Measurements from ENCODE around the gene SLC10A3.
A peak's percentile ranks its signal among the peaks of the same experiment; 100 is the strongest.

The SLC10A3 gene, protein sequence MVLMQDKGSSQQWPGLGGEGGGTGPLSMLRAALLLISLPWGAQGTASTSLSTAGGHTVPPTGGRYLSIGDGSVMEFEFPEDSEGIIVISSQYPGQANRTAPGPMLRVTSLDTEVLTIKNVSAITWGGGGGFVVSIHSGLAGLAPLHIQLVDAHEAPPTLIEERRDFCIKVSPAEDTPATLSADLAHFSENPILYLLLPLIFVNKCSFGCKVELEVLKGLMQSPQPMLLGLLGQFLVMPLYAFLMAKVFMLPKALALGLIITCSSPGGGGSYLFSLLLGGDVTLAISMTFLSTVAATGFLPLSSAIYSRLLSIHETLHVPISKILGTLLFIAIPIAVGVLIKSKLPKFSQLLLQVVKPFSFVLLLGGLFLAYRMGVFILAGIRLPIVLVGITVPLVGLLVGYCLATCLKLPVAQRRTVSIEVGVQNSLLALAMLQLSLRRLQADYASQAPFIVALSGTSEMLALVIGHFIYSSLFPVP

DNA sequence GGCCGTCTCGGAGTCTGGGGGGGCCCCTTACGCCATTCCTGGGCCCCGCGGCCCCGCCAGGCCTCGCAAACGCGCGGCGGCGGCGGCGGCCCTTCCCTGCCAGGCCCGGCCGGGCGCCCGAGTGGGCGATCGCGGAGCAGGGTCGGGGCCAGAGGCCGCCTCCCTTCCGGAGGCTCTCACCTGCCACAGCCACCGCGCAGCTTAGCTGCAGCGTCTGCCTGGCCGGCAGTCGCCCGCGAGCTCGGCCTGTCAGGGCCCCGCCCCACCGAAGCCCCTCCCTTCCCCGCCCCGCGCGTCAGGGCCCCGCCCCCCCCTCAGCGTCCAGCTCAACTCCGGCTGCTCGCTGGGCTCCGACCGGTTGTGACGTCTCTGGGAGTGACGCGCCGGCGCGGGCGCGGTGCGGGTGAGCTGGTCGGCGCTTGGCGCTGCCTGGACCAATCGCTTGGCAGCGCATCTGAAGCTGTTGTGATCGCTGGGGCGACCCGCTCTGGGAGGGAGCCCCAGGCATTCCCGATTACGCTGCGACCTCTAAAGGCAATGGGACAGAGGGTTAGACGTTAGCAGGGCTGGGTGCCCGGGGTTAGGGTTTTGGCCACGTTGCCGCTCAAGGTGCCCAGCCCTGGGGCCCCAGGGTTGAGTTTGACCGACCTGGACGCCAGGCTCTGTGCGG is at the start of gene SLC10A3:
TSS of gene SLC10A3 (minus strand) at position 216 of the 670 bp plus-strand sequence. CDS start 1,689 bp downstream, outside the sequence.
- DNase-seq: peak; percentile 84

DNA sequence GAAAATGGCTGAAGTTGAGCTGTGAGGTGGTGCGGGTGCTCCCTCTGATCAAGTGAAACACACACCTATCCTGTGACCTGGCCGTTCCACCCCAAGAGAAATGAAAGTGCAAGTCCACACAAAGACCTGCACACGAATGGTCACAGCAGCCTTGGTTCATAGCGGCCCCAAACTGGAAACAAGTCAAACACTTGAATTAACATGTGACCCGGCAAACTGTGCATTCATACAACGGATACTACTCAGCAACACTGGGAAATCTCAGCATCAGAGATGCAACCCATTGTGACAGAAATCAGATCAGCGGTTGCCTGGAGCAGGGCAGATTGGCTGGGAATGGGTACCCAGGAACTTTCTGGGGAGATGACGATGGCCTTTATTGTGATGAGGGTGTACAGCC is 48.6 kb upstream of the SLC10A3 start:
- DNase-seq: no peak

DNA sequence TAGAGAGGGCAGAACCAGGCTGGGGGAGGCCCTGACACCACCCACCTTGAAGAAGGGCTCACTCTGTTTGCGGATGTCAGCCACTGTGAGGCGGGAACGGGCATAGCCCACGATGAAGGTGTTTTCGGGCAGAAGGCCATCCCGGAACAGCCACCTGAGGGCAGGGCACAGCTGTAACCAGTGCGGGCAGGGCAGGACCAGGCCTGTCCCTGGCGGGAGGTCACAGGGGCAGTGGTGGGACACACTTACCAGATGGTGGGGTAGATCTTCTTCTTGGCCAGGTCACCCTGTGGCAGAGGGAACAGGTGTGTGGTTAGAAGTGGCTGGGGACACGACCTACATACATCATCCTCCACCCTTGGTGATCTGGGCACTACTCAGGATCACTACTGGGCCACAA is 45.5 kb upstream of the SLC10A3 start:
- no peak for DNase-seq

DNA sequence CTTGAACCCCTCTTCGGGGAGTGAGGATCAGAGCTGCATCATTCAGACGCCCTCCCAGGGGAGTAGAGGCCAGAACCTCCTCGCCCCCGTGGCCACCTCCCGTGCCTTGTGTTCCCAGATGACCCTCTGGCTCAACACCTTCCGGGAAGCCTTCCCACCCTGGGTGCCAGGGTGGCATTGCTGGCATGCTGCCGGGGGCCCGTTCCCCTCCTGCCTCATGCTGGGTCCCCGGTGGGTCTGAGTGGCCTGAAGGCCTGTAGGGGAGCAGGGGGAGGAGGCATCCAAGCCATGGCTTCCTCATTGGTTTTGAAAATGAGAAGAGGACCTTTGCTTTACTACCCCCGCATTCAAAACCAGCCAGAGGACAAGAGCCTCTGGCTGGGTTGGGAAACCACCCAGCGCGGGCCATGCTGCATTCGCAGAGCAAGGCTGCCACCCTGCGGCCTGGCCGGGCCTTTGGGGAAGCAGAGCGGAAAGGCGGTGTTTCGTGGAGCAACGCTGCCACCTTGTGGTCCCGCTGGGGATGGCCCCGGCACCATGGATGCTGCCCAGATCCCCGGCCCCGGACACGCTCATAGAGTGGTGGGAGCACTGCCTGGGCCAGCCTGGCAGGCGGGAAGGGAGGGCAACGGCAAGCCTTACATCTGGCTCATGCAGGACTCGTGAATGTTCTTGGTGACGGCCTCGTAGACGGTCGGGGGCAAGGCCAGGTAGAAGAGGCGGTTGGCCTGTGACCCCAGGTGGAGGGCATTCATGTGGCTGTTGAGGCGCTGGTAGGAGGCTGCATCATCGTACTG is 44.3 kb upstream of the SLC10A3 start:
- DNase-seq: peak; percentile 85

DNA sequence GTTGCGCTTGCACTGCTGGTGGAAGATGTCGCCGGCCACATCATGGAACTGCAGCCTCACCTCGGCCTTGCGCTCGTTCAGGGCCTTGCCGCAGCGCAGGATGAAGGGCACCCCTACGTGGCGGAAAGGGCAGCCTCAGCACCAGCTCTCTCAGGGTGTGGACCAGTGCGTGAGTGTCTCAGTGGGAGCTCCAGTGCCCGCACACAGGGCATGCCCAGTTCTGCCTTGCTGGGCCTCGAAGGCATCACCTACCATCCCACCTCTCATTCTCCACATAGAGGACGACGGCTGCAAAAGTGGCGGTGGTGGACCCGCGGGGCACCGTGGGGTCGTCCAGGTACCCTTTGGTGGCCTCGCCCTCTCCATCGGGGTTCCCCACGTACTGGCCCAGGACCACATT is 42.3 kb upstream of the SLC10A3 start:
- no peak for DNase-seq

DNA sequence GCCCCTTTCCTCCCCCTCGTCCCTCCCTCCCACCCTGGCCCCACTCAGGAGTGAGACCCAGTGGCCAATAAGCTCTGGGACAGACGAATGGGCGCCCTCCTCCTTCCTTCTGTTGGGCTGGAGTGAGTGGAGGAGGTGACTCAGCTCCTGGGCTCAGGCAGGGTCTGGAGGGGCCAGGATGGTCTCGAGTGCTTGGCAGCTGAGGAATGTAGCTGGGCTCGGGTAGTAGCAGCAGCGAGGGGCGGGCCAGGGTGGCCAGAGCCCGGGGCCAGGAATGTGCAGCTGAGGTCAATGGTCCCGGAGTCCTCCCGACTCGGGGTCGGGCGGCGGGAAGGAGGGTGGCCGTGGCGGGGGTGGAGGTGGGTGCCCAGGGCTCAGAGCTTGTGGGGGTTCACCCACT is 41.2 kb upstream of the SLC10A3 start:
- no peak for DNase-seq

DNA sequence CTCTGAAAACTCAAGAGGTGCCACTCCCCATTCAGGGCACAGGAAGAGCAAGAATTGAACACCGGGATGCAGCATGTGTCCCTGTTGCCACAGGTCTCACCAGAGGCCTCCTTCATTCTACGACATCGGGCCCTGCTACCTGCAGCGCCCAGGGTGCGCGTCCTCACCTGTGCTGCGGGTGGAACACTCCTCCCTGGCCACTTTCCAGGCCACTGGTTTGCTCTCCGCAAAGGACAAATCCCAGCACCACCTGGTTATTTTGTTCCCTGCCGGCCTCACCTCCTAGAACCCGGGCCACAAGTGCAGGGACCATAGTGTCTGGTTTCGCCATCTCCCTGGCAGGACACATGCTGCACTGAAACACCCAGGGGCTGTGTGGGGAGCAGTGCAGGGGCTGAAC is 39.9 kb upstream of the SLC10A3 start:
- no peak for DNase-seq

DNA sequence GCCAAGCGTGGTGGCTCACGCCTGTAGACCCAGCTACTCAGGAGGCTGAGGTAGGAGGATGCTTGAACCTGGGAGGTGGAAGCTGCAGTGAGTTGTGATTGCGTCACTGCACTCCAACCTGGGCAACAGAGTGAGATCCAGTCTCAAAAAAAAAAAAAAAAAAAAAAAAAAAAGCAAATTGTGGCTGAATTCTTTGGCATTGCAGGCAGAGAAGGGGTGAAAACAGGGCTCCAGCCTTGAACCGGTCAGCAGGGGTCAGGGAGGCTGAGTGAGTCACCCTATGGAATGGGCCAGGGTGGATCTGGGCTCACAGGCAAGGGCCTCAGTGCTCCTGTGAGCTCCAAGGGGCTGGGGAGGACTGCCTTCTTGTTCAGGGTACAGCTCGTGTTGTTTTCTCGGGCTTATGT is 38.8 kb upstream of the SLC10A3 start:
- DNase-seq: no peak

DNA sequence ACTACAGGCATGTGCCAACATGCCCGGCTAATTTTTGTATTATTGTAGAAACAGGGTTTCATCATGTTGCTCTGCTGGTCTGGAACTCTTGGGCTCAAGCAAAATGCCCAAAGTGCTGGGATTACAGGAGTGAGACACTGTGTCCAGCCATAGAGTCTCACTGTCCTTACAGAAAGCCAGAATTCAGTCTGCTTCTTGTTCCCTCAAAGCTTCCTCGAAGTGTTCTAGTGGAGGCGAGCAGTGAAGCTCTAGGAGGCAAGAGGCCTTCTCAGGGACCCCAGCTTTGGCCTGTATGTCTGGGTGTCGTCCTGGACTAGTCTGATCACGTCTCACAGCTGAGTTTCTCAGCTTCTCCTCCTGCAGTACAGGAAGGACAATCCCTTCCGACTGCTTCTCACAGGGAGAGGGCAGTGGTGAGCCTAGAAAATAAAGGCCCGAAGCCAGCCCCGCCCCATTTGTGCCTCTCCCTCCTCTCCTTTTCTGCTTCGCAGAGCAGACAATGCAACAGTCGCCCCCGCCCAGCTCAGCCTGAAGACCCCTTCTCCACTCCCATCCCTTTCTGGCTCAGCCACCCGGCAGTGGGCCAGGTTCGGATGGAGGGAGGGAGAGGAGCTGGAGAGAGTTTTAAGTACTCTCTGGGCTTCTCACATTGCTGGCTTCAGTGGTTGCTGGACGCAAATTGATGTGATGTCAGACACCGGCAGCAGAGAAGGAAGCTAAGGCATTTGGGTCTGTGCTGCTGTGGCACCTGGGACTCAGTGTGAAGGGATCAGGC is 36.7 kb upstream of the SLC10A3 start:
- DNase-seq: peak; percentile 63

DNA sequence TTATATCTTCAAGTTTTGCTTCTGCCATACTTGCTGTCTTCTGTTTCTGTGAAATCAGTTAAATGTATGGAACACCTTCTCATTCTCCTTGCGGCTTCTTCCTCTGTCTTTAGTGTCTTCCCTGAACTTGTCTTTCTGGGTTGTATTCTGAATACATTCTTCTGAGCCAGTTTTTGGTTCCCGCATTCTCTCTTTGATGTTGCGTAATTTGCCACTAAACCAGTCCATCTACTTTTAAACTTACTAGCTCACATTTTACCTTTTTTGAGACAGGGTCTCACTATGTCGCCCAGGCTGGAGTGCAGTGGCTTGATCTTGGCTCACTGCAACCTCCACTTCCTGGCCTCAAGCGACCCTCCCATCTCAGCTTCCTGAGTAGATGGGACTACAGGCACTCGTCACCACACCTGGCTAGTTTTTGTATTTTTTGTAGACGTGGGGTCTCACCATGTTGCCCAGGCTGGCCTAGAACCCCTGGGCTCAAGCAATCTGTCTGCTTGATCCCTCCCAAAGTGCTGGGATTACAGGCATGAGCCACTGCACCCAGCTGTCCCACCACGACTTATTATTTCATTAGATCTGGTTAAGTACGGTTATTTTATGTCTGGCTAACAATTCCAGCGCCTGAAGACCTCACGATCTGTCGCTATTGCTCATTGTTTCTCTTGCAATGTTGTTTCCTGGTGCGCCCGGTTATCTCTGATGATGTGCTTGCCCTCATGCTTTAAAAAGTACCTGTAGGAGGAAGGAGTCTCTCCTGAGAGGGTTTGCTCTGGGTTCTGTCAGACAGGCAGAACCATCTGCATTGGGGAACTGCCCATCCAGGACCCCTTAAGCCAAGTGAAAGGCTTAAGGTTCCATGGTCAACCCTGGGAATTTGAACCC is 35.4 kb upstream of the SLC10A3 start:
- no peak for DNase-seq

DNA sequence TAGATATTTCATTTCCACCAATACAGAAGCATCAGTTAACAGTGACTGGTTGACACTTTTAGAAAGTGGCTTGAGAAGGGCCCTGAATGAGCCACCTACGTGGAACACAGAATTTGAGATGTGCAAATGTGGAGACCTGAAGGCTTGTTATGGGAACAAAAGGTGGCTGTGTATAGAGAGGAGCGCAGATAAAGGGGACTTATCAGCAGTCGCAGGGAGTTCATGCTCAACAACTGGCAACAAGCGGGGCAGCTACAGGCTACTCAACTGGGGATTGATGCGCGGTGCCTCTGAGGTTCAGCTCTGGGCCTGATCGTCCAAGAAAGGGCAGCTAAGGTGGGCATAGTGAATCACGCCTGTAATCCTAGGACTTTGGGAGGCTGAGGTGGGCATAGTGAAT is 29.0 kb upstream of the SLC10A3 start:
- DNase-seq: no peak

DNA sequence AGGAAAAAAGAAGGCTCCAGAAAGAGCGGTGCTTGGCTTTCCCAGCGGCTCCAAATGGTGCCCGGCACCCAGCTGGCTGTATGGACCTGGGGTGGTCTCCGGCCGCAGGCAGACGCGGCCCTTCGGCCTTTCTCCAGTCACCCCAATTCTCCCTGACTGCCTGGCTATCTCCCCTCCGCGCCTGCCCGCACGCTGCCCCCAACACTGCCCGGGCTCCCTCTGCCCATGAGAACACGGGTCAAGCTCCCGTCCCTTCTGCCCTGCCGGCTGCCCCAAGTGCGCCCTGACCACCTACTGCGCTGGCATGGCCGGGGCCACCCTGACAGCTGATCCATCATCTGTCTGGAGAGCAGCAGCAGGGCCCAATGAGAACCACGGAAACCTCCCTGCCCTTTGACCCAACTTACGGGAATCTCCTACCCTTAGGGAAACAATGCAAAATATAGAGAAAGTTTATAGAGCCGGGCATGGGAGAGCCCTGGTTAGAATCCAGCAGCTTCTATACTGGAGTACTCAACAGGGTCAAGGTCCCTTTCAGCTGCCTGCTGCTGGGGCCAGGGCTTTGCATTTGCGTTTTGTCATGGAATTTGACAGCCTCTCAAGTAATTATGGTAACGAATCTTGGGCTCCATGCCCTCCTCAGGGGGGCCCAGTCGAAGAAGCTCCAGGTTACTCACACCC is 26.8 kb upstream of the SLC10A3 start:
- DNase-seq: no peak

DNA sequence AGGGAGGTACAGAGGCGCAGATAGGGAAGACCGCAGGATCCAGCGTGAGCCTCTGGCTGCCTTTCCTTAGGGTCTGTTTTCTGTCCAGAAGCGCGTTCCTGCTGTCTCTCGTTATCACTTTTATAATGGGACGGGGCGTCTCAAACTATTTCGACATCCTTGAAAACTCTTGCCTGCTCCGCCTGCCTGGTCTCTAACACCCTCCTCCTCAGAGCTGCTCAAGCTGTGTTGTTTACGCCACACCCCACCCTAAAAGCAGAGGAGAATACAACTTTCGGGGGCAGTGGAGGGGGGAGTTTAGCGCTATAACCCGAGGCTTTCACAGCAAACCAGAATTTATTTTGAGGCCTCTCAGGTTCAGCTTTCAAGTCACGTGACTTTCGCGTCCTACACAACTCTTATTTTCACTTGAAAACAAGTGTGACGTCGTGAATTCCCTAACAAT is 26.2 kb upstream of the SLC10A3 start:
- DNase-seq: no peak

DNA sequence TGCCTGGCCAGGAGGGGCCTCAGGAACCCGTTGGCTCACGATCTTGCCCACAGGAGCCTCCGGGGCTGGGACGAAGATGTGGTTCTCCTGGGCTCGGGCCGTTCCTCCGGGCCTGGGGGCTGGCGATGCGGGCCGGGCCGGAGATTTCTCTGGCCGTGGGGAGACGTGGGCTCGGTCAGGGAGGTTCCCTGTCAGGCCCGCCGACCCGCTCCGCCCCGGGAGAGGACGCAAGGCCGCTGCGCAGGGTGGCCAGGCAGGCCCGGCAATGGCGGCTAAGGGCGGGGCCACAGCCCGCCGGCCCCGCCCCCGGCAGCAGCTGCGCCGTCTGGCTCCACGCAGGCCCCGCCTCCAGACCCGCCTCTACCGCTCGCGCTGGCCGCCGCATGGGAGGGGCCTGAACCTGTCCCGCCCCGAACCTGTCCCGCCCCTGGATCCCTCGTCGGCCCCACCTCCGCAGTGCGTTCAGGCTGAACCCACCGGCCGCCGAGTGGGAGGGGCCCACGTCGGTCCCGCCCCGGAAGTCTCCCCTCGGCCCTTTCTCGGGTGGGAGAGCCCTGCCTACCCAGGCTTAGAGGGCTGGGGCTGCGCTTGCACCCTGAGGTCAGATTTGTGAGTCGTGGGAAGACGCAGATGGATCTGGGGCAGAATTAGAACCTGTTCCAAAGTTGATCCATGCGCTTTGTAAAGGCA is 25.7 kb upstream of the SLC10A3 start, which contains the start of gene FAM3A:
TSS of gene FAM3A (minus strand) at position 267 of the 690 bp plus-strand sequence. CDS start 460 bp downstream, outside the sequence.
- peak; percentile 91 for DNase-seq

DNA sequence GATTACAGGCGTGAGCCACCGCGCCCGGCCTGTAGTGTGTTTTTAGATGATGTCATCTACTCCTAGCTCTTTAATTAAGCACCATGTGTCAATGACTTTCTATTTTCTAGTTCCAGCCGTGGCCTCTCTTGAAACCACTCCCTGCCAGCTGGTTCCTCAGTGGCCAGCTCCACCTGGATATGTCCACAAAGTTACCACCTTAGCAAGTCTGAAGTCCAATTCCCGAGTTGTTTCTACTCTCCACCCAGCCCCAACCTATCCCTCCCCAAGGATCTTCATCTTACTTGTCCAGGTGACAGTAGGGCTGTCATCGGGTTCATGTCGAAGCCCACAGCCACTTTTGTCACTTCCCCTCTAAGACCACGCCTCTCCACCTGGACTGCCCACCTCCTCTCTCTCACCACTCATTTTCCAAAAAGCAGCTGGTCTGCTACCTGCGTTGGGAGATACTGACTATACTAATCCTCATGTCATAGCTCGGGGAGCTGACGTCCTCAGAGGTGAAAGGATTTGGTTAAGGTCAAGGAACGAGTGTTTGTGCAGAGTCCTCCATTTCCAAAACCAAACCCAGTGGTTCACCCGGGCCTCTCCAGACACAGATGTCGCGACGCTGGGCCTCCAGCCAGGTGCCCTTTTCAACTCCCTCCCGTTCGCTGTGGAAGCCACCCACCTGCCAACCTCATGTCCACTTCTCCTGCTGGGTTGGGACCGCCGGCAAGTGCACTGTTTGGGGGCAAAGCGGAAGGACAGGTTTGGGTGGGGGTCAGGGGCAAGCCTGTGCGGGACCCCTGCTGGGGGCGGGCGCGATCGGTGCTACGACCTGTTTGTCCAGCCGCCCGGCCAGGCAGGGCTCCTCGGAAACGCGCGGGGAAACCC is 24.9 kb upstream of the SLC10A3 start:
- no peak for DNase-seq

DNA sequence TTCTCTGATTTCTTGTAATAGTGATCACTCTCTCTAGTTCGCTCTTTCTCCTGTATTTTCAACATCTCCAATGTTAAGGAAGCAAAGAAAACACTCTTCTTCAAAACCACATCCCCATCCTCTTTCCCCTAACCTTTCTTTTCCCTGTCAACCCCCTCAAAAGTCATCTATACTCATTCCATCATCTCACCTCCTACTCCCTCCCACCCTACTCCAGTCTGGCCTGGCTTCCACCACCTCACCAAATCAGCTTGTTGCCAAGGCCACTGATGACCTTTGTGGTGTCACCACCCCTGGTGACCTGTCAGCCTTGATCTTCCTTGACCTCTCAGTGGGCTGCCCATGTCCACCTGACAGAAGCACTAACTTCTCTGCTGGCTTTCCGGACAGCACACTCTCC is 23.3 kb upstream of the SLC10A3 start:
- no peak for DNase-seq

DNA sequence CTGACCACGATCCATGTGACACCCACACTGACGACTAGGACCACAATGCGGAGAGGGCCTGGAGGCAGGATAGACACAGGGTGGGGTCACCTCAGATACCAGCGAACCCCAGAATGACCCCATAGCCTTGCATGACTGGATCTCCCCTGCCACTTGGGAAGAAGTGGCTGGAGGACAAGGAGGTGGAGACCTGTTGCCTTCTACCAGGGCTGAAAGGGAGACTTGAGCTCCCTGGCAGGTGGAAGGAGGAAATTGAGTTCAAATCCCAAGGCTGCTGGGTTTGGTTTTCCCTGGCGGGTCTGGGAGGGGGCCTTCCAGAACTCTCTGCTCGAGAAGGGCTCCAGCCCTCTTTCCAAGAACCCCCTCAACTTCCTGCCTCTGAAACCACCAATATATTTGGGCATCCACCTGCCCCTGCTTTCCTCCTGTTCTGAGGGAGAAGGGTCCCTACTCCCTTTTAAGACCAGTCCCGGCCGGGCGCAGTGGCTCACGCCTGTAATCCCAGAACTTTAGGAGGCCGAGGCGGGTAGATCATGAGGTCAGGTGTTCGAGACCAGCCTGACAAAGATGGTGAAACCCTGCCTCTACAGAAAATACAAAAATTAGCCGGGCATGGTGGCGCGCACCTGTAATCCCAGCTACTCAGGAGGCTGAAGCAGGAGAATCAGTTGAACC is 22.6 kb upstream of the SLC10A3 start:
- DNase-seq: no peak

DNA sequence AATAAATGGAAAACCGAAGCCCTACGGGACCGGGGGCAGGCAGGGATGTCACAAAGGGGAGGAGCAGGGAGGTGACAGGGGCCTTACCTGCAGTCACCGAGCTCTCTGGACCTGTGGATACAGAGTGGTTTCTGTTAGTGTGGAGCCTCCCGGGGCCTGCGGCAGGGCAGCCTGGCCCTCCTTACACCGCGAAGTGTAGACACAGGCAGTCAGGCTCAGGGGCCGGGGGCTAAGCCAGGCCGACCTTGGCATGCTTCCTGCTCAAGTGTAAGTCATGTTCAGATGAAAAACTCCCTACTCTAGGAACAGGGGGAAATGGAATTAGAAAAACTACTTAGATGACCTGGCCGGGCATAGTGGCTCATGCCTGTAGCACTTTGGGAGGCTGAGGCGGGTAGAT is 21.3 kb upstream of the SLC10A3 start:
- no peak for DNase-seq

DNA sequence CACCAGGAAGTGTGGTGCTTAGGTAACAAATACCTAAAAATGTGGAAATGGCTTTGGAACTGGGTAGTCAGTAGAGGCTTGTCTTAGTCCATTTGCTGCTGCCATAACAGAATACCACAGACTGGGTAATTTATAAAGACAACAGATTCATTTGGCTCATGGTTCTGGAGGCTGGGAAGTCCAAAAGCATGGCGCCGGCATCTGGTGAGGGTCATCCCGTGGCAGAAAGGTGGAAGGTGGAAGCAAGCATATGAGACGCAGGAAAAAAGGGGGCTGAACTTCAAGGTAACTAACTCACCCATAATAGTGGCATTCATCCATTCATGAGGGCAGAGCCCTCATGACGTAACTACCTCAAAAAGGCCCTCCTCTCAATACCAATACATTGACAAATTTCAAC is 19.0 kb upstream of the SLC10A3 start:
- DNase-seq: no peak

Data from stimulated activated CD4-positive, alpha-beta T cell treated with anti-CD3 and anti-CD28 coated beads, Interleukin-4, amount 100 ng/mL, for 1 hour (primary cell).